Adrenal gland (tissue), 5 donors: ENCODE results near the gene RYR2.

Source experiments
- CTCF ChIP-seq, 6 experiments: fragments of 450-650 bp in 4 of 6; fragments of 200-600 bp in 2 of 6; sonication (generic) in 1 of 6; IDR thresholded peaks; 1 replicate in 5 of 6; 2 replicates in 1 of 6; pipeline versions ENCODE4 v1.5.1 to v1.8.0; 2016 to 2021; ENCODE audit warnings: antibody characterized with exemption in 6 of 6, mild to moderate bottlenecking in 2 of 6, moderate library complexity in 1 of 6
- POLR2A ChIP-seq, 2 donors: fragments of 450-650 bp; IDR thresholded peaks; one replicate each; pipeline ENCODE4 v1.6.1; 2017; ENCODE audit warnings: antibody characterized with exemption in 2 of 2, mild to moderate bottlenecking in 2 of 2, moderate library complexity in 1 of 2
- donor health status: DM: no; HTN: no; CAD: no.

GRCh38 chr1:237000191-237000590, 41.8 kb upstream of the RYR2 start:
- TF ChIP-seq CTCF (IDR thresholded peaks at IDR 0.05) (no peak), POLR2A (IDR thresholded peaks at IDR 0.05) (no peak)
